SK-N-SH (cell line): ENCODE data around the gene IPO8. TPM values are rescaled to one million over a fixed set of nuclear protein-coding genes. Genes with fewer than 3 reads are reported as not detected.

ENCODE experiments used
- CTCF ChIA-PET: fragments of 300-600, 350-600 bp; formaldehyde crosslinking; extraction: SDS; loops from one replicate; lab custom pipeline; 2021; lab: Yijun Ruan, JAX
- POLR2A ChIA-PET: fragments of 350-600 bp; sonication (Branson Sonifier 250); formaldehyde crosslinking; extraction: SDS; loops from one replicate; lab custom pipeline; 2020; ENCODE audit warnings: antibody characterized with exemption, inconsistent platforms; lab: Yijun Ruan, JAX
- DNase-seq: peaks from one replicate; pipeline ENCODE4 v3.0.0; 2012
- H2AFZ ChIP-seq: fragments of 200-600 bp; sonication (generic); 2 replicates; pipeline ENCODE4 v1.8.1; 2016; ENCODE audit warnings: antibody characterized with exemption, mild to moderate bottlenecking, low read depth
- H3F3A ChIP-seq: fragments of 200-600 bp; sonication (generic); replicated peaks from 2 replicates; pipeline ENCODE3; 2016; ENCODE audit warnings: antibody characterized with exemption, mild to moderate bottlenecking; ENCODE audit not compliant: insufficient read depth
- H3K27ac ChIP-seq, 2 experiments: fragments of 200-500 bp in 1 of 2; fragments of 200-600 bp in 1 of 2; sonication (Bioruptor generic) in 1 of 2; sonication (generic), shearing (Covaris generic) in 1 of 2; 2 replicates each; pipeline versions ENCODE4 v1.5.1 to v1.6.1; 2014 to 2016; ENCODE audit warnings: low read depth in 2 of 2, inconsistent platforms in 1 of 2, low read length in 1 of 2, mild to moderate bottlenecking in 1 of 2, mixed read lengths in 1 of 2
- H3K27me3 ChIP-seq: fragments of 200-600 bp; sonication (generic), shearing (Covaris generic); 2 replicates; pipeline ENCODE4 v1.6.1; 2016; ENCODE audit warnings: mixed run types; ENCODE audit not compliant: insufficient read depth
- H3K36me3 ChIP-seq, 2 experiments: fragments of 200-500 bp in 1 of 2; fragments of 200-600 bp in 1 of 2; sonication (Bioruptor generic) in 1 of 2; sonication (generic) in 1 of 2; replicated peaks in 1 of 2; 2 replicates each; pipeline versions ENCODE3 to v1.5.1; 2014 to 2016; ENCODE audit warnings: low read length in 1 of 2, mild to moderate bottlenecking in 1 of 2; ENCODE audit not compliant: insufficient read depth in 2 of 2, control insufficient read depth in 1 of 2
- H3K4me1 ChIP-seq, 2 experiments: fragments of 200-500 bp in 1 of 2; fragments of 200-600 bp in 1 of 2; sonication (Bioruptor generic) in 1 of 2; sonication (generic), shearing (Covaris generic) in 1 of 2; 2 replicates each; pipeline versions ENCODE4 v1.5.1 to v1.6.1; 2014 to 2016; ENCODE audit warnings: low read depth in 1 of 2, low read length in 1 of 2, mixed run types in 1 of 2; ENCODE audit not compliant: insufficient read depth in 2 of 2, control insufficient read depth in 1 of 2
- H3K4me2 ChIP-seq: fragments of 200-600 bp; sonication (generic), shearing (Covaris generic); 2 replicates; pipeline ENCODE4 v1.6.1; 2017; ENCODE audit warnings: mixed run types
- H3K4me3 ChIP-seq, 2 experiments: fragments of 200-500 bp in 1 of 2; fragments of 200-600 bp in 1 of 2; sonication (Bioruptor generic) in 1 of 2; sonication (generic), shearing (Covaris generic) in 1 of 2; 2 replicates each; pipeline versions ENCODE4 v1.5.1 to v1.8.1; 2014 to 2016; ENCODE audit warnings: low read depth in 2 of 2, inconsistent platforms in 1 of 2, low read length in 1 of 2, mild to moderate bottlenecking in 1 of 2, mixed read lengths in 1 of 2, moderate library complexity in 1 of 2
- H3K79me2 ChIP-seq: fragments of 200-600 bp; sonication (generic); 2 replicates; pipeline ENCODE4 v1.8.1; 2017; ENCODE audit warnings: mild to moderate bottlenecking; ENCODE audit not compliant: insufficient read depth
- H3K9ac ChIP-seq: fragments of 200-600 bp; sonication (generic); 2 replicates; pipeline ENCODE4 v1.6.1; 2017; ENCODE audit warnings: mixed run types
- H3K9me2 ChIP-seq: fragments of 200-600 bp; sonication (generic); 2 replicates; pipeline ENCODE4 v1.6.1; 2017; ENCODE audit warnings: mixed run types
- H3K9me3 ChIP-seq: fragments of 200-600 bp; sonication (generic); 2 replicates; pipeline ENCODE4 v1.6.1; 2017; ENCODE audit warnings: mixed run types, mild to moderate bottlenecking, moderate library complexity
- H4K20me1 ChIP-seq: fragments of 200-600 bp; sonication (generic); 2 replicates; pipeline ENCODE4 v1.6.1; 2017; ENCODE audit warnings: mild to moderate bottlenecking, mixed run types; ENCODE audit not compliant: insufficient read depth
- ELF1 ChIP-seq: IDR thresholded peaks from 2 replicates; pipeline ENCODE4 v1.4.0; 2012
- EZH2phosphoT487 ChIP-seq: fragments of 200-600 bp; sonication (generic); IDR thresholded peaks from 2 replicates; pipeline ENCODE4 v1.6.1; 2017; ENCODE audit warnings: low read depth, mixed run types, mild to moderate bottlenecking, antibody characterized with exemption, moderate library complexity, borderline replicate concordance
- FOSL2 ChIP-seq: IDR thresholded peaks from 2 replicates; pipeline ENCODE4 v1.4.0; 2012; ENCODE audit warnings: low read depth, mild to moderate bottlenecking, moderate library complexity, borderline replicate concordance
- JUND ChIP-seq: IDR thresholded peaks from 2 replicates; pipeline ENCODE4 v1.4.0; 2012
- NFIC ChIP-seq: IDR thresholded peaks from 2 replicates; pipeline ENCODE4 v1.4.0; 2012; ENCODE audit warnings: borderline replicate concordance
- NRF1 ChIP-seq: IDR thresholded peaks from 2 replicates; pipeline ENCODE4 v1.6.1; 2012; ENCODE audit warnings: low read depth, mild to moderate bottlenecking, low read length
- POLR2AphosphoS5 ChIP-seq: IDR thresholded peaks from 2 replicates; pipeline ENCODE4 v1.6.1; 2012; ENCODE audit warnings: low read depth, low read length
- RAD21 ChIP-seq: IDR thresholded peaks from 2 replicates; pipeline ENCODE4 v1.6.1; 2012; ENCODE audit warnings: mild to moderate bottlenecking, low read length
- RCOR1 ChIP-seq: fragments of 150-350 bp; IDR thresholded peaks from 2 replicates; pipeline ENCODE4 v1.6.1; 2017; ENCODE audit warnings: antibody characterized with exemption, low read length
- REST ChIP-seq: IDR thresholded peaks from 2 replicates; pipeline ENCODE4 v1.6.1; 2012; ENCODE audit warnings: mild to moderate bottlenecking, low read depth, low read length, moderate library complexity
- RXRA ChIP-seq: IDR thresholded peaks from 2 replicates; pipeline ENCODE4 v1.4.0; 2012; ENCODE audit warnings: low read depth, mild to moderate bottlenecking, borderline replicate concordance
- SIN3A ChIP-seq: IDR thresholded peaks from 2 replicates; pipeline ENCODE4 v1.6.1; 2012; ENCODE audit warnings: low read depth, mild to moderate bottlenecking, low read length, moderate library complexity, borderline replicate concordance
- TCF12 ChIP-seq: IDR thresholded peaks from 2 replicates; pipeline ENCODE4 v1.4.0; 2012
- WGBS: methylation state at CpG from one replicate; pipeline ENCODE4 v1.1.6; 2017; ENCODE audit warnings: low lambda C conversion rate; 5-methylcytosine and 5-hydroxymethylcytosine counted together
- polyA plus RNA-seq, 3 experiments: library from polyadenylated mRNA; depleted of rRNA; stranded (reverse); fragments of >200 nt; gene quantifications; 2 replicates each; pipeline ENCODE4 v1.2.3, GENCODE V29; 2012
- TF ChIP-seq, protein P1 (sequence below): IDR thresholded peaks from 2 replicates; pipeline ENCODE4; 2012
- TF ChIP-seq, protein P2 (sequence below): IDR thresholded peaks from 2 replicates; pipeline ENCODE4 v1.4.0; 2012; ENCODE audit warnings: low read depth

The IPO8 gene
- polyA plus RNA-seq, 1 of the 3 experiments (the other 2 are of a cell fraction) = 5.8 TPM

GRCh38 chr12:30692470-30692869 lies 3.2 kb downstream of the IPO8 start:
- WGBS = 85% methylated on average over 5 of the region's 5 CpGs

GRCh38 chr12:30691122-30691879 lies 4.4 kb downstream of the IPO8 start:
- no peak overlapping the region for H2AFZ ChIP-seq
- no peaks in the 10 kb centered on the region for H3K9me2 ChIP-seq
- 40% methylated on average over 4 of the region's 4 CpGs for WGBS
- peaks cover 67% of the 10 kb centered on the region for H3K79me2 ChIP-seq
- H3K4me2 ChIP-seq = peak overlapping the region; percentile 48; the same call in 1 of the 2 replicates
- ChIA-PET CTCF (interaction anchor here (0.7 kb wide), 1 partner anchor 18 kb away, joined by 4 read pairs; no protein-coding TSS in a partner anchor), POLR2A (no interaction called here)
- H4K20me1 ChIP-seq = no peaks in the 10 kb centered on the region
- peaks cover 7 to 9% of the 10 kb centered on the region in 2 experiments for H3K36me3 ChIP-seq
- H3K27ac ChIP-seq = peak overlapping the region; percentile 34 to 72; a peak in 3 of 4 replicates
- no peaks in the 10 kb centered on the region for H3K27me3 ChIP-seq
- peaks cover 13 to 26% of the 10 kb centered on the region in 2 experiments; a peak in 2 of 4 replicates for H3K4me1 ChIP-seq
- no peak overlapping the region for H3K9ac ChIP-seq
- TF ChIP-seq FOSL2 (peak; percentile 68; the same call in 1 of the 2 replicates), JUND (peak; percentile 48), ELF1 (no peak), REST (no peak), NRF1 (no peak), RCOR1 (no peak), EZH2phosphoT487 (no peak), TCF12 (peak; percentile 72), RXRA (no peak), NFIC (peak; percentile 10; the same call in 1 of the 2 replicates)
- TF ChIP-seq, protein P1, sequence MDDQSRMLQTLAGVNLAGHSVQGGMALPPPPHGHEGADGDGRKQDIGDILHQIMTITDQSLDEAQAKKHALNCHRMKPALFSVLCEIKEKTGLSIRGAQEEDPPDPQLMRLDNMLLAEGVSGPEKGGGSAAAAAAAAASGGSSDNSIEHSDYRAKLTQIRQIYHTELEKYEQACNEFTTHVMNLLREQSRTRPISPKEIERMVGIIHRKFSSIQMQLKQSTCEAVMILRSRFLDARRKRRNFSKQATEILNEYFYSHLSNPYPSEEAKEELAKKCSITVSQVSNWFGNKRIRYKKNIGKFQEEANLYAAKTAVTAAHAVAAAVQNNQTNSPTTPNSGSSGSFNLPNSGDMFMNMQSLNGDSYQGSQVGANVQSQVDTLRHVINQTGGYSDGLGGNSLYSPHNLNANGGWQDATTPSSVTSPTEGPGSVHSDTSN = peak; percentile 47; the same call in 1 of the 2 replicates
- TF ChIP-seq, protein P2, sequence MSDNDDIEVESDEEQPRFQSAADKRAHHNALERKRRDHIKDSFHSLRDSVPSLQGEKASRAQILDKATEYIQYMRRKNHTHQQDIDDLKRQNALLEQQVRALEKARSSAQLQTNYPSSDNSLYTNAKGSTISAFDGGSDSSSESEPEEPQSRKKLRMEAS = peak; percentile 71
- peaks cover 7% of the 10 kb centered on the region for H3F3A ChIP-seq
- no peaks in the 10 kb centered on the region for H3K9me3 ChIP-seq
- peak; percentile 34 for DNase-seq
- H3K4me3 ChIP-seq = no peak overlapping the region

More at GRCh38 chr12:30692470-30692869, 3.2 kb downstream of the IPO8 start:
- H3F3A ChIP-seq = peaks cover 7% of the 10 kb centered on the region
- no peak for DNase-seq
- 0 out of 2 replicates have a peak, but pooled peaks have one; percentile 9 for TF ChIP-seq FOSL2
- TF ChIP-seq POLR2AphosphoS5 = no peak
- no peak for TF ChIP-seq RCOR1
- TF ChIP-seq RAD21 = no peak
- TF ChIP-seq SIN3A = no peak
- TF ChIP-seq NFIC = no peak
- POLR2A ChIA-PET = no interaction called here
- CTCF ChIA-PET = interaction anchor here (0.7 kb wide), 1 partner anchor 114 kb away, joined by 4 read pairs; no protein-coding TSS in a partner anchor
- H3K4me2 ChIP-seq = 0 out of 2 replicates have a peak overlapping the region, but pooled peaks have one; percentile 20
- H4K20me1 ChIP-seq = no peaks in the 10 kb centered on the region
- H3K9me2 ChIP-seq = no peaks in the 10 kb centered on the region
- no peak overlapping the region; a peak in 1 of 4 replicates for H3K4me3 ChIP-seq
- peaks cover 7% of the 10 kb centered on the region in 2 experiments for H3K36me3 ChIP-seq
- no peak overlapping the region for H3K9ac ChIP-seq
- H3K9me3 ChIP-seq = no peaks in the 10 kb centered on the region
- peaks cover 67% of the 10 kb centered on the region for H3K79me2 ChIP-seq
- no peak overlapping the region for H2AFZ ChIP-seq
- H3K27ac ChIP-seq = 0 out of 4 replicates have a peak overlapping the region, but pooled peaks of 1 of the 2 experiments have one; percentile 1
- peaks cover 13 to 29% of the 10 kb centered on the region in 2 experiments; a peak in 2 of 4 replicates for H3K4me1 ChIP-seq
- no peaks in the 10 kb centered on the region for H3K27me3 ChIP-seq
